Skin of body (tissue), 2 donors: Measurements from ENCODE around the gene TIMM29. TPM values are rescaled to one million over a fixed set of nuclear protein-coding genes. Genes with fewer than 3 reads are reported as not detected.
"Not testable (repeated sequence)": the region's sequence is repeated elsewhere in the genome, so short reads cannot be mapped to it uniquely, and the experiment has no call there.

Source experiments
- DNase-seq: peaks from one replicate; lab custom pipeline; 2025; lab: John Stamatoyannopoulos, UW
- total RNA-seq: library from RNA; depleted of rRNA; stranded (reverse); fragments of >200 nt; gene quantifications from one replicate; pipeline ENCODE4 v1.2.3, GENCODE V29; 2014

Gene TIMM29
- total RNA-seq, 1 donor from 2014 or later: 16.3 TPM

- DNase-seq: peak; percentile 53
Measured at GRCh38 chr19:10936661-10937084, 8.1 kb downstream of the TIMM29 start.

GRCh38 chr19:10941649-10942048 is 13.0 kb downstream of the TIMM29 start:
- not testable (repeated sequence) for DNase-seq

- not testable (repeated sequence) for DNase-seq
Measured at GRCh38 chr19:10943412-10943811, 14.8 kb downstream of the TIMM29 start.

GRCh38 chr19:10945264-10945663 is 16.7 kb downstream of the TIMM29 start:
- DNase-seq: no peak

- DNase-seq: no peak
Measured at GRCh38 chr19:10946958-10947657, 18.5 kb downstream of the TIMM29 start.

- DNase-seq: no peak
Measured at GRCh38 chr19:10952809-10953208, 24.2 kb downstream of the TIMM29 start.

GRCh38 chr19:10959277-10959968 is 30.8 kb downstream of the TIMM29 start:
- DNase-seq: not testable (repeated sequence)

GRCh38 chr19:10960314-10961072 is 31.9 kb downstream of the TIMM29 start, which contains the start of gene SMARCA4:
Gene SMARCA4 (plus strand): TSS chr19:10961030. CDS start chr19:10984152, 23,122 bp downstream.
- peak; percentile 98 for DNase-seq

GRCh38 chr19:10961073-10961860 is 32.7 kb downstream of the TIMM29 start:
- DNase-seq: peak; percentile 59

GRCh38 chr19:10962863-10963262 is 34.3 kb downstream of the TIMM29 start:
- no peak for DNase-seq

GRCh38 chr19:10963865-10964264 is 35.3 kb downstream of the TIMM29 start:
- no peak for DNase-seq

- DNase-seq: no peak
Measured at GRCh38 chr19:10964903-10965302, 36.3 kb downstream of the TIMM29 start.

- no peak for DNase-seq
Measured at GRCh38 chr19:10965398-10965797, 36.8 kb downstream of the TIMM29 start.

- no peak for DNase-seq
Measured at GRCh38 chr19:10966809-10967208, 38.2 kb downstream of the TIMM29 start.

- no peak for DNase-seq
Measured at GRCh38 chr19:10968527-10969135, 40.0 kb downstream of the TIMM29 start.

GRCh38 chr19:10971107-10971726 is 42.6 kb downstream of the TIMM29 start:
- DNase-seq: no peak

- DNase-seq: peak; percentile 31
Measured at GRCh38 chr19:10975374-10976130, 46.9 kb downstream of the TIMM29 start.

- DNase-seq: no peak
Measured at GRCh38 chr19:10976131-10976892, 47.7 kb downstream of the TIMM29 start.

- DNase-seq: no peak
Measured at GRCh38 chr19:10977742-10978092, 49.1 kb downstream of the TIMM29 start.
